Cerebellar nuclear complex (tissue), 1 donor: ENCODE measurements around the gene CAPZA2.
"Not testable (repeated sequence)": the region's sequence is repeated elsewhere in the genome, so short reads cannot be mapped to it uniquely, and the experiment has no call there.

Experiments used
- DNase-seq, 2 experiments: peaks; one replicate each; lab custom pipeline; 2025; lab: John Stamatoyannopoulos, UW

The CAPZA2 gene

DNA sequence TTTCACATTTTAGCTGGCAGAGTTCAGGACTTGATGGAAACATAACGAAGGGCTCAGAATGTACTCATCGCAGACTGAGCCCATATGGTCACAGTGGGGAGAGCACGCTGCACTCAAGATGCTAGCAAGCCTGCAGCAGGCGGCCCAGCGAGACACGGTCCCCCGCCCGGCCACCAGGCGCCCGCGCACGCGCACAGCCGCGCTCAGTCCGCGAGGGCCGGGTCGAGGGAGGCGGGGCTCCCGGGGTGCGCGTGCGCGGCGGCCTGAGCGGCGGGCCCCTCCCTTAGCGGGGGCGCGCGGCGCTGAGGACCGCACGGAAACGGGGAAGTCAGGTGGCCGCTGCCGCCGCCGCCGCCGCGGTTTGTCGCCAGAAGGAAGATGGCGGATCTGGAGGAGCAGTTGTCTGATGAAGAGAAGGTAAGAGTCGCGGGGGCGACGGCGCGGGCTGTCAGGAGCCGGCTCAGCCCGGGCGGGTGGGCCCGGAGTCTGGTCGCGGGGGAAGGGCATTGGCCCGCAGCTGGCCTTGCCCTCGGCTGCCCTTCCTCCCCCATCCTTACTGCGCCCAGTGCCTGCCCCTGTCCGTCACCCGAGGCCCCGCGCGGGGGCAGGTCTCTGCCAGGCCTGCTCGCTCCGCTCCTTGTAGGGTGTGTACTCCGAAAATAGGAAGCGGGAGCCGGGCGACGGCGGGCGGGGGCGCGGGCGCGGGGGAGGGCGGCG is at the start of gene CAPZA2:
Gene CAPZA2 (plus strand): TSS at position 354 of the 717 bp plus-strand sequence. CDS start 25 bp downstream, at position 379.
- peak; percentile 56 to 90 for DNase-seq

DNA sequence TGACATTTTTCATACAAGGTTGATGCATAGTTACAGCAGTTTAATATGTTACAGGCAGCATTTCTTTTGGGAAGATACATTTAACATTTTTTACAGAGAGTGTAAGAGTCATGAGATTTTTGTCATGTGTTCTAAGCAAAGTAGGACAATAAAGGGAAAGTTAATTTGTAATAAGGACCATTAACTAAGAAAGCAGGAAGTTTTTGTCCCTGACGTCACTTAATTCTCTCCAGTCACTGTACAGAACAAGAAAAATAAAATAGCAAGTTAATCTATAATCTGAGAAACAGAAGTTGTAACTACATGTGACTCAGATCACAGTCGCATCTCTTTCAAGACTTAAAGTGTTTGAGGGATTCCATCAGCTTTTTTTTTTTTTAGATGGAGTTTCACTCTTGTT is 49.5 kb upstream of the CAPZA2 start:
- DNase-seq: no peak

DNA sequence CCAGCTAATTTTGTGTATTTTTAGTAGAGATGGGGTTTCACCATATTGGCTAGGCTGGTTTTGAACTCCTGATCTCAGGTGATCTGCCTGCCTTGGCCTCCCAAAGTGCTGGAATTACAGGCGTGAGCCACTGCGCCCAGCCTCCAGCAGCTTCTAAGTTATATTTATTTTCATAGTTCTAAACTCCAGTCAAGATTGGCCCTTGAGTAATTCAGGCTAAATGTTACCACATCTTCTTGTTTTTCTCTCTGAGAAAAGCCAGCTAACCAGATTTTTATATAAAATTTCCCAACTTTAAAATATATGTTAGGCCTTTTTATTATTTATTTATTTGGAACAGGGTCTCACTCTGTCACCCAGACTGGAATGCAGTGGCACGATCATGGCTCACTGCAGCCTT is 49.0 kb upstream of the CAPZA2 start:
- not testable (repeated sequence) for DNase-seq

DNA sequence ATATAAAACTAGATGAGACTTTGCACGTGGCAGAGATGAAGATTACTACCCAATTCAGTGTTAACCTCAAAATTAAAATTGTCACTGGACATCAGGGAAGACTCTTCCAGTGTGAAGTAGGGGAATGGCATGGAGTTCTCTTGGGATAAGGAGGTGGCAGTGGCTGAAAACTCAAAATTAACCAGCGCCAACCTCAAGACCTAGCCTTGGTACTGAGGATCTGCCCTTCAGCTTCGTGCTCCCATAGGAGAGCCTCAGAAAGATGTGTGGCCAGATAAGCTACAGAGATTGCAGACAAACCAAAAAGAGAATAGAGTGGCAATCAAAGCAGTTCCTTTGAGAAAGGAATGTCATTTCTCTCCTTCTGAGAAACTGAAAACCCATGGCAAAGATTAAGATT is 47.3 kb upstream of the CAPZA2 start:
- DNase-seq: no peak

DNA sequence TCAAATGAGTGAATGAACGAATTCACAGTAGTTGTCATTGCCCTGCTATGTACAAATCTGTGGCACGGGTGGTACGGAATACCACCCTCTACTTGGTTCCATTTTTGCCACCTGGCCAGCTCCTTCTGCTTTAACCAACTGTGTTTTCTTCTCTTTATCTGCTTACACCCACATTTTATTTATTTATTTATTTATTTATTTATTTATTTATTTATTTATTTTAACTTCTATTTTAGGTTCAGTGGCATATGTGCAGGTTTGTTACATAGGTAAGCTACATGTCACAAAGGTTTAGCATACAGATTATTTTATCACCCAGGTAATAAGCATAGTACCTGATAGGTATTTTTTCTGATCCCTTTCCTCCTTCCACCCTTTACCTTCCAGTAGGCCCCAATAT is 42.2 kb upstream of the CAPZA2 start:
- no peak for DNase-seq

DNA sequence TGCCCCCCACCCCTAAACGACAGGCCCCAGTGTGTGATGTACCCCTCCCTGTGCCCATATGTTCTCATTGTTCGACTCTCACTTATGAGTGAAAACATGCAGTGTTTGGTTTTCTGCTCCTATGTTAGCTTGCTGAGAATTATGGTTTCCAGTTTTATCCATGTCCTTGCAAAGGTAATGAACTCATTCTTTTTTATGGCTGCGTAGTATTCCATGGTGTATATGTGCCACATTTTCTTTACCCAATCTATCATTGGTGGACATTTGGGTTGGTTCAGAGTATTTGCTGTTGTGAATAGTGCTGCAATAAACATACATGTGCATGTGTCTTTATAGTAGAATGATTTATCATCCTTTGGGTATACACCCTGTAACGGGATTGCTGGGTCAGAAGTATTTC is 40.7 kb upstream of the CAPZA2 start:
- DNase-seq: not testable (repeated sequence)

DNA sequence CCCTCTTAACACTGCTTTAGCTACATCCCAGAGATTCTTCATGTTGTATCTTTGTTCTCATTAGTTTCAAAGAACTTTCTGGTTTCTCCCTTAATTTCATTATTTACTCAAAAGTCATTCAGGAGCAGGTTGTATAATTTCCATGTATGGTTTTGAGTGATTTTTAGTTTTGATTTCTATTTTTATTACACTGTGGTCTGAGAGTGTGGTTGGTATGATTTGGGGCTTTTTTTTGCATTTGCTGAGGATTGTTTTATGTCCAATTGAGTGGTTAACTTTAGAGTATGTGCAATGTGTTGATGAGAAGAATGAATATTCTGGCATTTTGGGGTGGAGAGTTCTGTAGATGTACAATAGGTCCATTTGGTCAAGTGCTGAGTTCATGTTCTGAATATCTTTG is 37.9 kb upstream of the CAPZA2 start:
- DNase-seq: no peak

DNA sequence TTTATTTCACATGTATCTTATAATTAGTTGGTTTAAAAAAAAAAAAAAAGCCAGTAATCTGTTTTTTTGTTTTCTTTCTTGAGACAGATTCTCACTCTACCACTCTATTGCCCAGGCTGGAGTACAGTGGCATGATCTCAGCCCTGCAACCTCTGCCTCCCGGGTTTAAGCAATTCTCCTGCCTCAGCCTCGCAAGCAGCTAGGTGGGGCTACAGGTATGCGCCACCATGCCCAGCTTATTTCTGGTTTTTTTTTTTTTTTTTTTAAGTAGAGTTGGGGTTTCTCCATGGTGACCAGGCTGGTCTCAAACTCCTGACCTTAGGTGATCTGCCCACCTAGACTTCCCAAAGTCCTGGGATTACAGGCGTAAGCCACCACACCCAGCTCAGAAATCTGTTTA is 34.1 kb upstream of the CAPZA2 start:
- no peak for DNase-seq

DNA sequence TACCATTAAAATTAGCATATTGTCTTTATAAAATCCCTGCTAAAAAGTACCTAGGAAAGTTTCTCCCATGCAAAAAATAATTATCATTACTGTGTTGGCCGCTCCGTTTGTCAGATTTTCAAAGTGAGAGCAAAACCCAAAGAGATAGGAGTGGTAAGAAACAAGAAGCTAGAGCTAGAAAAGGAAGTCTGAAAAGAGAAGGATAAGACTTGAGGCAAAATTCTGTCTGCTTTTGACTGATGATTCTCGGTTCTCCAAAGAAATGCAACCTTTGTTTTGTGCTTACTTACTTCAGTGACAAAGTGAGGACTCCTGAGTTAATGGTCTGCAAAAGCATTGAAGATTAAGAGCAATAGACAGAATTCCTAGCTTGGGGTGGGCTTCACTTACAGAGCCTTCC is 33.3 kb upstream of the CAPZA2 start:
- no peak for DNase-seq

DNA sequence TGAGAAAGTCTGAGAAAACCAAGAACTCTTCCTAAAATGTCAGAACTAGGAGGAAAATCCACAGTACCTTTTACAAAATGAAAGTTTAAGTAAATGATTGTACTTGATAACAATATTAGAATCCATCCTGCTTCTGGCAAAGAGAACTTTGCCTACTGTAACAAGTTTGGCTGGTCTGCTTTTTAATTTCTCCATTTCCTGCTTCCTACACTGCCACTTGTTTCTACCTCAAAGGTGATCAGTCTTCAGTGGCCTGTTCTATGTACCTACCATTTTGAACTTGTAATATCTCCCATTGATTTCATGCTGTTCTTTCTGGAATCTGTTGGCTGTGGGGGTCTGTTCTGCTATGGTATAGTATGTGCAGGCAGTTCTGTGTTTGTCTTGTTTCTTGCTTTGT is 32.9 kb upstream of the CAPZA2 start:
- DNase-seq: no peak

DNA sequence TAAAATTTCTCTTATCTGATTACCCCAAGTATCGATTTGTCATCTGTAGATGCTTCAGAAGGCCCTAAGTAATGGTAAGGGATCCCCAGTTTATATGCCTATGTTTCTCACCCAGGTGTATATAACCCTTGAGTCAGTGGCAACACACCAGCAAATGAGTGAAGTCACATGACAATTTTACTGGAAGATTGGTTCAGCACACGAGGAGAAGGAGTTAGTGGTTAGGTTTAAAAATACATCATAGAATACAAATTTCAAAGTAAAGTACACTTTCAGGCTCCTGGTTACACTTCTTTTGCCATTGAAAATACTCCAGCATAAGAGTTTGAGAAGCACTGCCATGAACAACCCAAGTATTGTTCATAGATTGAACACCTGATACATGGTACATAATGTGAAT is 29.7 kb upstream of the CAPZA2 start:
- DNase-seq: no peak

DNA sequence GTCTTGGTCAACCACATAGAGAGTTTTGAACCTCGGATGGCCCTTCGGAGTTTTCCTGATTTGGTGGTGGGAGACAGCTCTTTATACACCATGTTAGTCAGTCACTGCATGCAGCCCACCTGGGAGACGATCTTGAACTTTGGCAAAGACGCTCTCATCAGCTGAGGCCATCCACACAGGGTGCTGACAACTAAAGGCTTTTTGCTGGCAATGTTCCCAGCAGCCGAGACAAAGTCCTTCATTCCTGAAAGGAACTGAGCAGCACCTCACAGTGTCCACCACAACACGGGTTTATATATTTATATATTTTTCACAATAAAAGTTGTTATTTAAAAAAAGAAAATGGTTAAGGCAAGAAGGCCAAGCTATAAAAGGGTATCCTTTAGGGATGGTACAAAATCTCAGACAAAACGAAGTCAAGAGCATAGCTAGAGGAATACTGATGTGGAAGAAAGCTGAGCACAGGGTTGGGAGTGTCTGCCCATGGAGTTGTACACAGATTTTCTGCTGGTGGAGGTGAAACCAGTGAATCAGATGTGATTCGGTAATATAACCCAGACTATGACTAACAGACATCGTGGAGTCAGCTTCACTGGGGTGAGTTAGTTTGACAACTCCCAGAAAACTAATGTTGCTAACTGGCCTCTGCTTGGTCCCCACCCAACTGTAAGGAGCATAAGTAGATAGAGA is 27.4 kb upstream of the CAPZA2 start:
- DNase-seq: no peak

DNA sequence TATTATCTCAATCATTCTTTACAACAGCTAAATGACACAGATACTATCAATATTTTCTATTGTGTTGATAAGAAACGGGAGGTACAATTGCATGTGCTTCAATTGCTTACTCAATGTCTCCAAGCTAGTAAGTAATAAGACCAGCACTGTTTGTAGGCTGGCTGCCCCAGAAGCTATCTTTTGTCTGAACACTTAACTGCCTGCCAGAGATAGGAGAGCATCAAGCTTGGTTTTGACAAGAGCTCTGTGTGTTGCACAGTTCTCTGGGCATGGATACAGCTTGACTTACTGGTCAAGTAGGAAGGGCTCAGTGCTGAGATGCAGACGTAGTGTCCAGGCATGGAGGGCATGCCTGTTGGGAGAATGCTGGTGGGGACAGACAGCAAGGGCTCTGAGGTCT is 26.3 kb upstream of the CAPZA2 start:
- no peak for DNase-seq

DNA sequence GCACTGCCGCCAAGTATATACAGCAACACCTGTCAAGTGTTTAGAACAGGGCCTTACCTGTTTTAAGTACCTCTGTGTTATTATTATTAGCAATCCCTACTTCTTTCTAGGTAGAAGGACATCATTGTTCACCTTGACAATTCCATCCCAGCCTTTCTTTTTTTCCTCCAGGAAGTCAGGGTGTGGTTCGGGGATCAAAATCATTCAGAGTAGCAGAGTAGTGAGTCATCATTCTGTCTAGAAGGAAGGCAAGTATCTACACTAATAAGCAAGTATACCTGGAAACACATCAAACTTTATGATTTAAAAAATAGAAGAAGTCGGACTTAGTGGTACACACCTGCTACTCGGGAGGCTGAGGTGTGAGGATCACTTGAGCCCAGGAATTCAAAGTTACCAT is 25.5 kb upstream of the CAPZA2 start:
- no peak for DNase-seq

DNA sequence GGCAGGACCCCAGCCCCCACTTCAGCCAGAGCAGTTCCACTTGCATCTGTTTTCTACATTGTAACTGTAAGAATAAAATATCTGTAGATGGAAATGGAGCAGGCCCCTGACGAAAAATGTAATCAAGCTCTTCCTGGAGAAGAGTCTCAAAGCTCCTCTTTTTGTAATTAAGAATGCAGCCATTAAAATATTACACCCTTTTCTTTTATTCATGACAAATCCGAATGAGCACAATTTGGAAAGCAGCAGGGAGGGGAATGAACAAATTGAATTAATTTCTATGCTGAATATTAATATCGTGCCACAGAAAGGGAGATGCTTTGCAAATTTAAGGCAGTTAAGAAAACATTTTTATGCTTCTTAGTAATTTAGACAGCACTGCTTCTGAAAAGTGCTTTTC is 24.8 kb upstream of the CAPZA2 start:
- DNase-seq: no peak

DNA sequence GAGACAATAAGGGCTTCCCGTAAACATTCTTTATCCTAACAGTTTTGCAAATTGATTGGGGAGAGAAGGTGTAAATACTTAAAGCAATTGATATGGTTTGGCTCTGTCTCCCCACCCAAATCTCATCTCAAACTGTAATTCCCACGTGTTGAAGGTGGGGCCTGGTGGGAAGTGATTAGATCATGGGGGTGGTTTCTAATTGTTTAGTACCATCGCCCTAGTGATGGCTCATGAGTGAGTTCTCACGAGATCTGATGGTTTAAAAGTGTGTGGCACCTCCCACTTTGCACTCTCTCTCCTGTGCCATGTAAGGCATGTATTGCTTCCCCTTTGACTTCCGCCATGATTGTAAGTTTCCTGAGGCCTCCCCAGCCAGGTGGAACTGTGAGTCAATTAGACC is 22.1 kb upstream of the CAPZA2 start:
- DNase-seq: no peak

DNA sequence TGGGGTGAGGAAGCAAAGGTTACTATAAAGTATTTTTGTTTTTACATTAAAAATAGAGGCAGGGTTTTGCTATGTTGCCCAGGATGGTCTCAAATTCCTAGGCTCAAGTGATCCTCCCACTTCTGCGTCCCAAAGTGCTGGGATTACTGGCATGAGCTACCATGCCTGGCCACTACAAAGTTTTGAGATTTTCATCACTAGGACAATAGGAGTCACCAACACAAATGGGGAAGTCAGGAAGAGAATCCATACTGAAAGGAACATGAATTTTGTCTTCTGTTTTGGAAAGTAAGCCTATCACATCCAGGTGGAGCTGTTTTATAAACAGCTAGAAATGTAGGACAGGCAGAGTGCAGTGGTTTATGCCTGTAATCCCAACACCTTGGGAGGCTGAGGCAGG is 20.0 kb upstream of the CAPZA2 start:
- no peak for DNase-seq

DNA sequence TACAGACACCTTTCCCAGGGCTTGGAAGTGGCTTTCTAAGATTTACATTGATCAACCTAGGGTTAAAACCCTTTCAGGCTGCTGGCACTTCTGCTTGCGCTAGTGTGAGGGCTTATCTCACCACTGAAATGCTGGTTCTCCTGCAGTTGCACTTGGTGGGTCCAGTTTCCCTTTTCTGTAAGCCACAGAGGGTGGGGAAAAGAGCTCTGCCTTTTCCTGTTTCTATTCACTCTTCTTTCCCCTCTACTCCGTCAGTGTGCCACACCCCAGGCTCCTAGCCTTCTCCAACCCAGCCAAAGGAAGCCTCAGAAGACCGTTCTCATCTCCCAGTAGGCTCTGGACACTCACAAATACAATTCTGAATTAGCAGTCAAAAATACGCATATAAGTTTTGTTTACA is 19.0 kb upstream of the CAPZA2 start:
- no peak for DNase-seq

DNA sequence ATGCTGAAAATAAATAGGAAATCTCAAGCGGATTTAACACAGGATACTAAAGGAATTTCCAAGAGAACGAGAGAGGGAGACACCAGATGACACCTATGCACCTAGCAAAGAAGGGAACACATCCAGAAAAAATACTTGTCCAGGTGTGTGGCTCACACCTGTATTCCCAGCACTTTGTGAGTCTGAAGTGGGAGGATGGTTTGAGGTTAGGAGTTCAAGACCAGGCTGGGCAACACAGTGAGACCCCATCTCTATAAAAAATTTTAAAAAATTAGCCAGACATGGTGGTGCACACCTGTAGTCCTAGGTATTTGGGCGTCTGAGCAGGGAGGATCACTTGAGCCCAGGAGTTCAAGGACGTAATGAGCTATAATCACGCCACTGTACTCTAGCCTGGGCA is 11.2 kb upstream of the CAPZA2 start:
- no peak for DNase-seq

DNA sequence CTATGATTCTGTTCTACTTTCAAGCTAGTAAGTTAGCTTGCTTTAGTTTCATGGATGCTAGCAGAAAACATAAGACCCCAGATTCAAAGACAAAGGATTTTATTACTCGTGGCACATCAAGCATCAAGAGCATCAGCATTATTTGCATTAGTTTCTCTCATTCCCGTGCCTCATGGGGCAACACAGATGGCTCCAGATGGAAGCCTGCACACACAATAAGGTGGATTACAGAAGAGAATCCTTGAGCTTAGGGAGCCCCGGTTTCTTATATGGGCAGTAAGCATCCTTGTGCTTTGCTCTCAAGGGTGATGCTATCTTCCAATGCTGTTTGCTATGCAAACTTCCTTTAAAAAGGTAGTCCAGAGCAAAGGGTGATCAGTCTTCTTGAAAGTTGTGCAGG is 10.7 kb upstream of the CAPZA2 start:
- no peak for DNase-seq

DNA sequence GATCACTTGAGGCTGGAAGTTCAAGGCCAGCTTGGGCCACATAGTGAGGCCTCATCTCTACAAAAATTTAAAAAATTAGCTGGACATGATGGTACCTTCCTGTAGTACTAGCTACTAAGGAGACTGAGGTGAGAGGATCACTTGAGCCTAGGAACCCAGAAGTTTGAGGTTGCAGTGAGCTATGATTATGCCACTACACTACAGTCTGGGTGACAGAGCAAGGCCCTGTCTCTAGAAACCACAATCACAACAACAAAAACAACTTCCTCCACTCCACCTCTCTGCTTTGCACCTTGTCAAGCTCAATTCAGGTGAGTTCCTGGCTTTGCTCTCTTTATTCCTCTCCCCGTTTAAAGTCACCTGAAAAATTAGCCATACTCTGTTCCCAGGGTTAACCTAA is 8.3 kb upstream of the CAPZA2 start:
- DNase-seq: no peak

DNA sequence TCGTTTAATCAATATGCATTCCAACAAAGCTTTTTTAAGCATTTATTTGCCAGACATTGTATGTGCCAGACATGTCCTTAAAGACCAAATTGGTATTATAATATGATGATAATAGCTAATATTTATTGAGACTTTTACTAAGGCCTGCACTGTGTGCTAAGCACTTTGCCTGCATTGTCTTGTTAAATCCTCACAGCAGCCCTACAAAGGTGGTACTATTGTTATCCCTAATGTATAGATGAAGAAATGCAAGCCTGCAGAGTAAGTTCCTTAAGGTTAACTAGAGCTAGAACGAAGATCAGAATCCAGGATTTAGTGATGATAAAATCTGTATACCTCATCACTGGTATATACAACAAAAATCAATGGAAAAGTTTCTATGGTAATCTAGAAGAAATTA is 5.3 kb upstream of the CAPZA2 start:
- DNase-seq: no peak

DNA sequence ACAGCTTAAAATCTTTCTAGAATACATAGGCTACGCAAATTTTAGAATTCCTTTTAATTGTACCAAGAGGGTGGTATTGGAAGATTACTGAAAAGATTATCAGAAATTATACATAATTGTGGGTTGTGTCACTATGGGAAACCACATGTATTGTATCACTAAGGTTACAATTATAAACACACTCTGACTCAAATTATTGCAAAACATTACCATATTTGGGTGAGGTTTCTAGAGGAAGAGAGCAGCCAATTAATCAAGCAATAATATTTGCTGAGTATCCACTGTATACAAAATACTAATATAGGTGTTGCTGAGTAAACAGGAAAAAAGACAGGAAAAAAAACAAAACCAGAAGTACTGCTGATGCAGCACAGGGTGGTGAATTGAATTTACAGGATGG is 3.1 kb upstream of the CAPZA2 start:
- no peak for DNase-seq

DNA sequence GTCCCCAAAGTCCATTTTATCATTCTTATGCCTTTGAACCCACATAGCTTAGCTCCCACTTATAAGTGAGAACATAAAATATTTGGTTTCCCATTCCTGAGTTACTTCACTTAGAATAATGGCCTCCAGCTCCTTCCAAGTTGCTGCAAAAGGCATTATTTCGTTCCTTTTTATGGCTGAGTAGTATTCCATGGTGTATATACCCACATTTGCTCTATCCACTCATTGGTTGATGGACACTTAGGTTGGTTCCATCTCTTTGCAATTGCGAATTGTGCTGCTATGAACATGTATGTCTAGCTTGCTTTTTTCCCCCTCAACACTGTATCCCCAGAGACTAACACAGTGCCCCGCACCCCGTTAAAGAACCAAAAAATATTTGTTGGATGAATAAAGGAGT is 670 bp upstream of the CAPZA2 start:
- DNase-seq: no peak
